Ovary (tissue), 9 donors: ENCODE results near the gene NFYC. TPM values are rescaled to one million over a fixed set of nuclear protein-coding genes. Genes with fewer than 3 reads are reported as not detected.

Source experiments
- DNase-seq, 5 donors: peaks; one replicate each; pipeline ENCODE4 v3.0.0-alpha.2; 2019 to 2020
- H3K27ac ChIP-seq, 2 donors: fragments of 200-600 bp; one replicate each; pipeline versions ENCODE4 v1.5.1 to v1.8.0; 2019 to 2022
- H3K27me3 ChIP-seq: fragments of 200-600 bp; one replicate; pipeline ENCODE4 v1.8.0; 2022
- H3K36me3 ChIP-seq: fragments of 200-600 bp; sonication (generic); one replicate; pipeline ENCODE4 v1.5.1; 2019
- H3K4me1 ChIP-seq: one replicate; pipeline ENCODE4 v1.8.1; 2013; ENCODE audit warnings: mild to moderate bottlenecking, moderate library complexity; ENCODE audit not compliant: insufficient read depth
- H3K4me3 ChIP-seq: fragments of 200-600 bp; sonication (generic); one replicate; pipeline ENCODE4 v1.5.1; 2017
- H3K9me3 ChIP-seq, 2 donors: fragments of 200-600 bp in 1 of 2; sonication (generic) in 1 of 2; one replicate each; pipeline versions ENCODE4 v1.5.1 to v1.8.1; 2013 to 2019; ENCODE audit warnings: mild to moderate bottlenecking in 1 of 2, moderate library complexity in 1 of 2
- EP300 ChIP-seq: sonication (generic); formaldehyde crosslinking; IDR thresholded peaks from one replicate; pipeline ENCODE4 v1.6.1; 2017; ENCODE audit warnings: antibody characterized with exemption
- POLR2A ChIP-seq: fragments of 450-650 bp; IDR thresholded peaks from one replicate; pipeline ENCODE4 v1.6.1; 2017; ENCODE audit warnings: antibody characterized with exemption, mild to moderate bottlenecking, moderate library complexity
- WGBS, 3 donors: extraction: QIAGEN DNeasy Blood & Tissue Kit in 1 of 3; methylation state at CpG; one replicate each; pipeline versions ENCODE4 v1.1.5 to v1.1.7; 2013 to 2017; 5-methylcytosine and 5-hydroxymethylcytosine counted together
- intact Hi-C, 4 donors: fragments of 100-400 bp; cut with DNase I; formaldehyde crosslinking; loops; one replicate each; pipeline versions ENCODE4 v1.11.0 to v1.15.1; 2022 to 2023
- polyA plus RNA-seq, 2 donors: library from polyadenylated mRNA; stranded (reverse); fragments of 200-250 nt in 1 of 2; fragments of 350-450 nt in 1 of 2; fragmentation: Illumina TruSeq in 1 of 2; extraction: RNeasy Lipid Tissue Mini Kit (QIAGEN cat#74804) in 1 of 2; gene quantifications; one replicate each; pipeline ENCODE4 v1.2.3, GENCODE V29; 2013 to 2014
- total RNA-seq, 7 donors: library from RNA; depleted of rRNA in 2 of 7; stranded (reverse); fragments of >200 nt in 2 of 7; fragmentation: NEBNext Ultra II Directional in 3 of 7; extraction: Animal tissue kit (Norgen Biotek cat#: 25700) in 3 of 7; gene quantifications; one replicate each; pipeline versions ENCODE4 v1.1.0 to v1.2.4, GENCODE V29; 2016 to 2023
- TF ChIP-seq, protein P1 (sequence below), 3 donors: fragments of 450-650 bp in 2 of 3; fragments of 200-600 bp in 1 of 3; IDR thresholded peaks; one replicate each; pipeline versions ENCODE4 v1.5.1 to v1.8.0; 2016 to 2022; ENCODE audit warnings: antibody characterized with exemption in 3 of 3, mild to moderate bottlenecking in 1 of 3
- donor health status: DM: no; HTN: no; CAD: no; lungs with moderate emphysema.
- donor health status: DM: no; HTN: no; CAD: no.
- donor health status: Bipolar disorder and iron deficiency.
- donor health status: DM: yes; HTN: yes; CAD: no.
- donor health status: DM: no; HTN: no; CAD: no.
- donor health status: DM: yes; HTN: yes; CAD: no.

NFYC gene
- total and polyA plus RNA-seq, 9 donors = 28.8 to 90.9 (median 45.1) TPM

DNA sequence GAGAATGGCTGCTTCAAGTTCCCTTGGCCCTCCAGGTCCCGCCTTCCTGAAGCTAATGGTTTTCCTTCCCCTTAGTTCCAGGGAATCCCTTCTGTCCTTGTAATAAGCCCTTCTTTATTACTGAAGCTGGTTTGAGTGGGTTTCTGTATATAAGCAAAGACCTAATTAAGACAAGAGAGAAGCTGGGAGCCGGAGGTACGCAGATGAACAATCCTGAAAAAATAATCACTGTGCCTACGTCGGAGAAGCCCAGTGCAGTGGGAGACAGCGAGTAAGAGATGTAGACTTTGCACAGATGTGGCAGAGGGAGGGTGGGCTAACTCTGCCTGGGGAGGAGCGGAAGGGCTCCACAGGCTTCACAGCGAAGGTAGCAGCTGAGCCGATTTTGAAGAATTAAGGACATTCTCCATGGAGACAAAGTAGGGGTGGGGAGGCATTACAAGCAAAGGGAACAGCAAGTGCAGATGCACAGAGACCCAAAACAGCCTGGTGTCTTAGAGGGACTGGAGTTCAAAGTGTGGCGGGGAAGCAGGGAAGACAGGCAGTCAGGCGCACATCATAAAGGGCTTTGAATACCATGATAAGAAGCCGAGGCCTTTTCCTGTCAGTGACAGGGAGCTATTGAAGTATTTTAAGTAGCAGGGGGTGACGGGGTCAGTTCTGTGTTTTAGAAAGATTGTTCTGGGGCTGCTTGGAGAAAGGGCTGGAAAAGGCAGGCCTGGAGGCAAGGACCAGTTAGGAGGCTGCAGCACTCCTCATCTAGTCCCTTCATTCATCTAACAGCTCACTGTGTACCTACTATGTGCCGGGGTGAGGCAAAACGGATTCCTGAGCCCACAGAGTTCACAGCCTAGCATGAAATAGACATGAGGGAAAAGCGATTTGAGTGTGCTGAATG, 32.5 kb upstream of the NFYC start:
- Histone ChIP-seq H3K27me3 (no peaks in the 10 kb centered on the region), H3K9me3 (no peaks in the 10 kb centered on the region), H3K4me3 (no peak overlapping the region), H3K36me3 (no peaks in the 10 kb centered on the region), H3K4me1 (no peaks in the 10 kb centered on the region), H3K27ac (no peak overlapping the region)
- WGBS, 3 donors = 74 to 76% (median 75%) methylated on average over 16 of the region's 16 CpGs
- intact Hi-C loops = no loop called here
- no peak for DNase-seq
- TF ChIP-seq EP300 = no peak
- TF ChIP-seq POLR2A = no peak
- TF ChIP-seq, protein P1, sequence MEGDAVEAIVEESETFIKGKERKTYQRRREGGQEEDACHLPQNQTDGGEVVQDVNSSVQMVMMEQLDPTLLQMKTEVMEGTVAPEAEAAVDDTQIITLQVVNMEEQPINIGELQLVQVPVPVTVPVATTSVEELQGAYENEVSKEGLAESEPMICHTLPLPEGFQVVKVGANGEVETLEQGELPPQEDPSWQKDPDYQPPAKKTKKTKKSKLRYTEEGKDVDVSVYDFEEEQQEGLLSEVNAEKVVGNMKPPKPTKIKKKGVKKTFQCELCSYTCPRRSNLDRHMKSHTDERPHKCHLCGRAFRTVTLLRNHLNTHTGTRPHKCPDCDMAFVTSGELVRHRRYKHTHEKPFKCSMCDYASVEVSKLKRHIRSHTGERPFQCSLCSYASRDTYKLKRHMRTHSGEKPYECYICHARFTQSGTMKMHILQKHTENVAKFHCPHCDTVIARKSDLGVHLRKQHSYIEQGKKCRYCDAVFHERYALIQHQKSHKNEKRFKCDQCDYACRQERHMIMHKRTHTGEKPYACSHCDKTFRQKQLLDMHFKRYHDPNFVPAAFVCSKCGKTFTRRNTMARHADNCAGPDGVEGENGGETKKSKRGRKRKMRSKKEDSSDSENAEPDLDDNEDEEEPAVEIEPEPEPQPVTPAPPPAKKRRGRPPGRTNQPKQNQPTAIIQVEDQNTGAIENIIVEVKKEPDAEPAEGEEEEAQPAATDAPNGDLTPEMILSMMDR (IDR thresholded peaks at IDR 0.05) = no peak

DNA sequence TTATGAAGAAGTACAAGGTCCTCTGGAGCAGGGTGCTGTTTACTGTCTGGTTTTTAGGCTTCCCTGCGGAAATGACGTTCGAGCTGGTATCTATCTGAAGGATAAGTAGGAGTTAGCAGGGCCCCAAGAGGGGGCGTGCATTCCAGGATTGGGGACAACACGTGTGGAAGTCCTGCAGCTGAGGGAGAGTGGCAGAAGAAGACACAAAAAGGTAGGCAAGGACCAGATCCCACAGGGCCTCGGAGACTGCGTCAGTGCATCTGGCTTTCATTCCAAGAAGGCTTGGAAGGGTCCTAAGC, 31.9 kb upstream of the NFYC start:
- intact Hi-C loops = no loop called here

DNA sequence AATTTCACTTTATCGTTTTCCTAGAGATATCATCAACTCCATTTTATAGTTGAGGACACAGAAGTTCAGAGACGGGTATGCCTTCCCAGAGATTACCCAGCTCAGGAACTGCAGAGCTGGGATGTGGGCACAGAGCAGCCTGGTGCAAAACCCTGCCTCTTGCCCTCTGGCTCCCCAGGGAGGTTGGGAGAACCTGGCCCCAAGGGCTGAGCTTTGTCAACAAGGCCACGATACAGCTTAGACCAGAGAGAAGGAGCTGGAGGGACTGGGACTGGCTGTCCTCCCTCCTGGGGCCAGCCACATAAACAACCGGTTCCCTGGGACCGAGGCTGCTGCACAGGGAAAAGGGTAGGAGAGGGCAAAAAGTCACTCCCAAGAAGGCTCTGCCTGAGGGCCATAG, 29.8 kb upstream of the NFYC start:
- intact Hi-C loops = no loop called here
- no peak for DNase-seq
- Histone ChIP-seq H3K4me1 (peaks cover 2% of the 10 kb centered on the region), H3K9me3 (no peaks in the 10 kb centered on the region), H3K27ac (no peak overlapping the region), H3K4me3 (no peak overlapping the region), H3K27me3 (no peaks in the 10 kb centered on the region), H3K36me3 (no peaks in the 10 kb centered on the region)
- TF ChIP-seq POLR2A (no peak), EP300 (no peak)
- TF ChIP-seq, protein P1 (IDR thresholded peaks at IDR 0.05) = no peak
- WGBS, 3 donors = 57 to 67% (median 63%) methylated on average over 5 of the region's 5 CpGs

More for the DNA sequence above, 31.9 kb upstream of the NFYC start:
- no peak for DNase-seq
- no peak for TF ChIP-seq EP300
- TF ChIP-seq, protein P1 (IDR thresholded peaks at IDR 0.05) = no peak
- Histone ChIP-seq H3K27ac (no peak overlapping the region), H3K4me1 (no peaks in the 10 kb centered on the region), H3K4me3 (no peak overlapping the region), H3K27me3 (no peaks in the 10 kb centered on the region), H3K36me3 (no peaks in the 10 kb centered on the region), H3K9me3 (no peaks in the 10 kb centered on the region)
- 53 to 58% (median 57%) methylated on average over 7 of the region's 7 CpGs for WGBS, 3 donors

DNA sequence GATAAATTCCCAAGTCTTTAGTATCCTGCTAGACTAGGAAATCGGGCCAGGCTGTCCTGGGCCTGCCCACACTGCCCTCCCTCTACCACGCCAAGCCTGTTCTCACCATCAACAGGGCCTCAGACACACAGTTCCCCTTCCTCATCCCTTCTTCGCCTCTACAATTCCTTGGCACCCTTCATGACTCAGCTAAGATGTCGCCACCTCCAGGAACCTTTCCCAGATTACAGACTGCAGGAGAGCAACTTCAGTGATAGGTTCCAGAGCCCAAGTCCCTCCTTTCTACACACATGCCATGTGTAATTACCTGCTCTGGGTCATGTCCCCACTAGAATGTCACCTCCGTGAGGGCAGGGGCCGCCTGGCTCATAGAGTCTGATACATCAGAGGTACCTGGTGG, 29.4 kb upstream of the NFYC start:
- intact Hi-C loops = no loop called here
- 78 to 82% (median 81%) methylated on average over 6 of the region's 6 CpGs for WGBS, 3 donors
- no peak for DNase-seq

More for the DNA sequence above, 29.4 kb upstream of the NFYC start:
- Histone ChIP-seq H3K4me1 (peaks cover 2% of the 10 kb centered on the region), H3K36me3 (no peaks in the 10 kb centered on the region), H3K27me3 (no peaks in the 10 kb centered on the region), H3K27ac (no peak overlapping the region), H3K9me3 (no peaks in the 10 kb centered on the region), H3K4me3 (no peak overlapping the region)
- TF ChIP-seq EP300 (no peak), POLR2A (no peak)
- TF ChIP-seq, protein P1 (IDR thresholded peaks at IDR 0.05) = no peak
